GM10266 (cell line): ENCODE results near the gene PTPRR.

Source experiments
- DNase-seq: peaks from one replicate; pipeline ENCODE4 v3.0.0; 2012; ENCODE audit errors: extremely low spot score
- CTCF ChIP-seq: IDR thresholded peaks from 2 replicates; pipeline ENCODE4 v1.5.1; 2012; ENCODE audit warnings: mild to moderate bottlenecking, low read depth; ENCODE audit not compliant: control insufficient read depth, insufficient read depth; ENCODE audit errors: missing control alignments

Gene PTPRR

DNA sequence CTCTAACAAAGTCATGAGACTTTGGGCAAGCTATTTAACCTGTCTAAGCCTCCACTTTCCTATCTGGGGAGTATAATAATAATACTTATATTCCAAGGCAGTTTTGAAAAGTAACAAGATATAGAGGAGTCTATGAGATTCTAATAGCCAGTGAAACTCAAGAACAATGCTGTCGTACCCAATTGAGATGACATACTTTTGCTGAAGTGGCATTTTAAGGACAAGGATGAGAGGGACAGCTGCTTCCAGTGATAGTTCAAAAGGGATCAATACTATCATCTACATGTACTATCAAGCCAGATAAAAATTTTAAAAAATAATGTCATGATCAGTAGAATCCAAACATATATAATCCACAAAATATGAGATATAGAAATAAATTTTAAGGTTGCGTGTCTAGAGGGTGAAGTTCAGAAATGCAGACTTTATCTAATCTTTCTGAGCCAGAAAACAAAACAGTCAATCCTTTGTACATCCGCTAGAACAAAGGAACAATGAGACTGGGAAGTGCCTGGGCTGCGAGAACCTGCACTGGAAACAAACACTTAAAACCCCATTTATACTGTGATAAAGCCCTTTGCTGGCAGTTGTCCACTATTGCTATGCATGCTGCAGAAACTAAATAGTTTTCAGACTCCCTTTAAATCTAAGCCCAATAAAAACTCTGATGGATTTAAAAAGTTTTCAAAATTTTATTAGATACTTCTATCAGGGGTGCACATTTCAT, 321.9 kb downstream of the PTPRR start:
- no peak for TF ChIP-seq CTCF
- no peak for DNase-seq

DNA sequence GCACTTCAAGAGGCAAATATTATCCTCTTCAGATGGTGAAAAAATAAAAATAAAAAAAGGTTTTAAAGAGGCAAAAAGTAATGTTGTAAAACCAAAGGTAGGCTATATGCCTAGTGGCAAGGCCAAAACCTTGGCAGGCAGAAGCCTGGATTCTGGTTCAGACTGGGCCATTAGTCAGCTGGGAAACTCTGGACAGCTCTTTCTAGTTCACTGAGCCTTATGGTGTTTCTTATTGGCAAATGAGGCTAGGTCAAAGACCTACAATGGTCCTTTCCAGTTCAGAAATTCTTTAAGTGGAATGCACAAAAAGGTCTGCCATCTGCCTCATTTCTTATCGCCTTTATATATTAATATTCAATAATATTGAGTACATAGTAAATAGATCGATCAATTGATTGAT, 327.9 kb downstream of the PTPRR start:
- no peak for TF ChIP-seq CTCF

GRCh38 chr12:70590549-70591226, 329.9 kb downstream of the PTPRR start:
- no peak for TF ChIP-seq CTCF
- no peak for DNase-seq

More for the DNA sequence above, 327.9 kb downstream of the PTPRR start:
- no peak for DNase-seq

GRCh38 chr12:70590051-70590450, 330.5 kb downstream of the PTPRR start:
- TF ChIP-seq CTCF, result peak; percentile 72
- DNase-seq, result peak; percentile 47
